ENCODE results near the gene DAZL. TPM values are rescaled to one million over a fixed set of nuclear protein-coding genes. Genes with fewer than 3 reads are reported as not detected.

Gene DAZL
- total and polyA plus RNA-seq, 10 of the 15 experiments (the other 5 are each of a cell fraction or from before 2014, with no cell fraction given) = 0.04 to 0.48 (median 0.13) TPM; not detected in 1

DNA sequence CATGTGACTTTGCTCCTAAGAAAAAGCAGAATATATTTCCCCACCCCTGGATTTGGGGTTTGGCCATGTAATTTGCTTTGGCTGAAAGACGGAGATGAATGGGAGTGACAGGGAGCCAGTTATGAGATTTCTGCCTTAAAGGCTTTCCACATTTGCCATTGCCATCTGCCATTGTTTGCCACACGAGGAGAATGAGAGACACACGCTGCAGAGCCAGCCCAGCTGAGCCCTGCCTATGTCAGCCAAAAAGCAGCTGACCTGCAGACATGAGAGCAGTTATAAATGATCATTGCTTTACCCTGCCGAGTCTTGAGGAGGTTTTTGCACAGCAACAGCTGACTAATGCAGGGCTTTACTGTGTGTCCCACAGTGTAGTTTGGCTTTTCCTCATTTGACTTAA is 51.1 kb downstream of the DAZL start (continued):
- TF ChIP-seq, protein P1, sequence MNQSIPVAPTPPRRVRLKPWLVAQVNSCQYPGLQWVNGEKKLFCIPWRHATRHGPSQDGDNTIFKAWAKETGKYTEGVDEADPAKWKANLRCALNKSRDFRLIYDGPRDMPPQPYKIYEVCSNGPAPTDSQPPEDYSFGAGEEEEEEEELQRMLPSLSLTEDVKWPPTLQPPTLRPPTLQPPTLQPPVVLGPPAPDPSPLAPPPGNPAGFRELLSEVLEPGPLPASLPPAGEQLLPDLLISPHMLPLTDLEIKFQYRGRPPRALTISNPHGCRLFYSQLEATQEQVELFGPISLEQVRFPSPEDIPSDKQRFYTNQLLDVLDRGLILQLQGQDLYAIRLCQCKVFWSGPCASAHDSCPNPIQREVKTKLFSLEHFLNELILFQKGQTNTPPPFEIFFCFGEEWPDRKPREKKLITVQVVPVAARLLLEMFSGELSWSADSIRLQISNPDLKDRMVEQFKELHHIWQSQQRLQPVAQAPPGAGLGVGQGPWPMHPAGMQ (IDR thresholded peaks at IDR 0.05; ENCODE audit: borderline replicate concordance) = no peak
- TF ChIP-seq NFYA (IDR thresholded peaks at IDR 0.05; ENCODE audit: borderline replicate concordance, low read depth, low read length) = no peak
- TF ChIP-seq TAF1 (IDR thresholded peaks at IDR 0.05; ENCODE audit: borderline replicate concordance, low read depth, low read length) = no peak
- TF ChIP-seq TARDBP (IDR thresholded peaks at IDR 0.05; ENCODE audit: borderline replicate concordance) = no peak
- no peak for TF ChIP-seq JUND (IDR thresholded peaks at IDR 0.05; ENCODE audit: low read depth, low read length)
- TF ChIP-seq CBFB (IDR thresholded peaks at IDR 0.05; ENCODE audit: low read depth) = no peak

DNA sequence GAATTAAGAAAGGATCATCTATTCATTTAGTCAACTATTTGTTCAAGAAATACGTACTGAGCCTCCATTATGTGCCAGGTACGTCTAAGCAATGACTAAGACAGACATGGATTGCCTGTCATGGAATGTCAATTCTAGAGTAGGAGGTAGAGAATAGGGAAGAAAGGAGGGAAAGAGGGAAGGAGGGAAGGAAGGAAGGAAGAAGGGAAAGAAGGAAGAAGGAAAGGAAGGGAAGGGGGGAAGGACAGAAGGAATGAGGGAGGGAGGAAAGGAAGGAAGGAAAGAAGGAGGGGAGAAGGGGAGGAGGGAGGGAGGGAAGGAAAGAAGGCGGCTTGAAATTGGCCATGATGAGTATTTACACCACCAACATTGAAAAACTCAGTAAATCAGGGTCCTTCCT is 52.5 kb downstream of the DAZL start:
- ChIA-PET POLR2A (no interaction called here), SMC1A (ENCODE audit: uncharacterized antibody, unreplicated experiment) (interaction anchor here (0.6 to 3.9 kb wide), 8 partner anchors 16 to 284 kb away, joined by 3 to 67 read pairs (median 8); no protein-coding TSS in a partner anchor), CTCF (interaction anchor here (1.0 to 8.7 kb wide), 8 partner anchors 23 to 285 kb away, joined by 3 to 170 read pairs (median 9); no protein-coding TSS in a partner anchor), RAD21 (ENCODE audit: unreplicated experiment) (interaction anchor here (1.1 to 3.9 kb wide), 6 partner anchors 23 to 288 kb away, joined by 3 to 91 read pairs (median 4); partner anchors contain the start of genes DPH3 and OXNAD1)
- in situ Hi-C loops (cut with MboI) (loop anchor here (5.0 to 10.0 kb wide), 2 partner anchors 265 to 498 kb away; no protein-coding TSS in a partner anchor), intact Hi-C loops (cut with micrococcal nuclease; ENCODE audit: unreplicated experiment) (loop anchor here (5.0 kb wide), 1 partner anchor 120 kb away; no protein-coding TSS in a partner anchor)
- Histone ChIP-seq H3K36me3 (ENCODE audit: control insufficient read depth in 2 of 2, insufficient read depth in 2 of 2, low read length in 1 of 2) (no peaks in the 10 kb centered on the region), H3K27ac (ENCODE audit: control insufficient read depth, insufficient read depth) (no peak overlapping the region), H3K4me1 (ENCODE audit: control insufficient read depth, insufficient read depth, low read length) (peaks cover 13% of the 10 kb centered on the region), H3K9me3 (replicated peaks; ENCODE audit: control insufficient read depth, insufficient read depth, low read length) (peaks cover 3% of the 10 kb centered on the region), H3K4me3 (no peak overlapping the region), H4K20me1 (ENCODE audit: control insufficient read depth, insufficient read depth) (no peaks in the 10 kb centered on the region), H3K4me2 (ENCODE audit: control insufficient read depth, insufficient read depth) (no peak overlapping the region), H3K9ac (ENCODE audit: control insufficient read depth, insufficient read depth, low read length) (no peak overlapping the region), H2AFZ (ENCODE audit: control insufficient read depth, low read depth, low read length) (no peak overlapping the region), H3K79me2 (ENCODE audit: control insufficient read depth, insufficient read depth, low read length) (no peaks in the 10 kb centered on the region; the same call in 1 of the 2 replicates), H3K27me3 (replicated peaks in 1 of 2; ENCODE audit: control insufficient read depth in 2 of 2, insufficient read depth in 2 of 2, low read length in 1 of 2) (no peaks in the 10 kb centered on the region)
- ATAC-seq = no peak
- no TSS peak for BruUV-seq (replicated peaks)
- no peak for FAIRE-seq
- WGBS (ENCODE audit: insufficient coverage, insufficient replicate concordance, low lambda C conversion rate, missing lambda C conversion rate) = 16% methylated on average over 3 of the region's 3 CpGs
- no peak for DNase-seq (ENCODE audit: low read depth, low spot score)
- TF ChIP-seq RELA (IDR thresholded peaks at IDR 0.05; ENCODE audit: borderline replicate concordance, partially characterized antibody) (no peak), NRF1 (conservative IDR thresholded peaks at IDR 0.05; ENCODE audit: low read depth, low read length) (no peak), SPI1 (IDR thresholded peaks at IDR 0.05; ENCODE audit: borderline replicate concordance, insufficient read depth, low read depth, low read length) (no peak), ZSCAN29 (IDR thresholded peaks at IDR 0.05) (no peak), IRF3 (IDR thresholded peaks at IDR 0.05) (no peak)
